ENCODE results near the gene CERCAM. TPM values are rescaled to one million over a fixed set of nuclear protein-coding genes. Genes with fewer than 3 reads are reported as not detected.

CERCAM gene
- total RNA-seq, 1 experiment from 2014 or later = 19.1 TPM

- Histone ChIP-seq H3K36me3 (ENCODE audit: low read depth, low read length) (no peaks in the 10 kb centered on the region), H3K27ac (ENCODE audit: low read length) (no peak overlapping the region), H2AFZ (ENCODE audit: low read length) (no peak overlapping the region), H3K4me3 (ENCODE audit: low read length) (no peak overlapping the region), H3K9ac (ENCODE audit: low read length) (no peak overlapping the region), H3K4me2 (ENCODE audit: low read length) (no peak overlapping the region), H4K20me1 (ENCODE audit: low read length) (no peaks in the 10 kb centered on the region), H3K9me3 (ENCODE audit: low read length) (no peaks in the 10 kb centered on the region), H3K9me2 (replicated peaks; ENCODE audit: low read length) (no peaks in the 10 kb centered on the region), H3K27me3 (ENCODE audit: low read length) (no peaks in the 10 kb centered on the region), H3F3A (ENCODE audit: low read length, unreplicated experiment) (no peaks in the 10 kb centered on the region), H3K79me2 (ENCODE audit: low read length) (no peaks in the 10 kb centered on the region), H3K4me1 (ENCODE audit: insufficient read depth, low read length) (peaks cover 8% of the 10 kb centered on the region)
- ChIA-PET CTCF (no interaction called here), POLR2A (ENCODE audit: unreplicated experiment) (no interaction called here)
- TF ChIP-seq EZH2phosphoT487 (IDR thresholded peaks at IDR 0.05; ENCODE audit: borderline replicate concordance, low read length) = no peak
- no peak for TF ChIP-seq EZH2 (IDR thresholded peaks at IDR 0.05; ENCODE audit: low read length, unreplicated experiment)
- no peak for TF ChIP-seq CTCF (conservative IDR thresholded peaks at IDR 0.05; ENCODE audit: low read depth, low read length)
- intact Hi-C loops (cut with micrococcal nuclease) = no loop called here
- ATAC-seq = no peak
- no TSS peak for BruUV-seq (replicated peaks)
- no peak for DNase-seq
Observed at GRCh38 chr9:128408963-128409431, 11.7 kb upstream of the CERCAM start.

- Histone ChIP-seq H3K27me3 (ENCODE audit: low read length) (no peaks in the 10 kb centered on the region), H3K36me3 (ENCODE audit: low read depth, low read length) (no peaks in the 10 kb centered on the region), H3K27ac (ENCODE audit: low read length) (no peak overlapping the region), H3K9me3 (ENCODE audit: low read length) (no peaks in the 10 kb centered on the region), H3K9me2 (replicated peaks; ENCODE audit: low read length) (no peaks in the 10 kb centered on the region), H3F3A (ENCODE audit: low read length, unreplicated experiment) (no peaks in the 10 kb centered on the region), H3K4me2 (ENCODE audit: low read length) (no peak overlapping the region), H3K79me2 (ENCODE audit: low read length) (no peaks in the 10 kb centered on the region), H4K20me1 (ENCODE audit: low read length) (no peaks in the 10 kb centered on the region), H2AFZ (ENCODE audit: low read length) (no peak overlapping the region), H3K4me3 (ENCODE audit: low read length) (no peak overlapping the region), H3K4me1 (ENCODE audit: insufficient read depth, low read length) (peaks cover 8% of the 10 kb centered on the region), H3K9ac (ENCODE audit: low read length) (no peak overlapping the region)
- no TSS peak for BruUV-seq (replicated peaks)
- intact Hi-C loops (cut with micrococcal nuclease) = no loop called here
- TF ChIP-seq EZH2 (IDR thresholded peaks at IDR 0.05; ENCODE audit: low read length, unreplicated experiment) = no peak
- no peak for TF ChIP-seq EZH2phosphoT487 (IDR thresholded peaks at IDR 0.05; ENCODE audit: borderline replicate concordance, low read length)
- TF ChIP-seq CTCF (conservative IDR thresholded peaks at IDR 0.05; ENCODE audit: low read depth, low read length) = no peak
- ATAC-seq (no peak), DNase-seq (no peak)
- ChIA-PET CTCF (interaction anchor here (0.5 kb wide), 1 partner anchor 12 kb away, joined by 6 read pairs; the partner anchor contains the start of gene CERCAM), POLR2A (ENCODE audit: unreplicated experiment) (interaction anchor here (0.6 kb wide), 1 partner anchor 70 kb away, joined by 3 read pairs; no protein-coding TSS in a partner anchor)
Observed at GRCh38 chr9:128409450-128409849, 11.2 kb upstream of the CERCAM start.

GRCh38 chr9:128409978-128410377 is 10.7 kb upstream of the CERCAM start:
- Histone ChIP-seq H3K4me2 (ENCODE audit: low read length) (no peak overlapping the region), H3K27ac (ENCODE audit: low read length) (no peak overlapping the region), H2AFZ (ENCODE audit: low read length) (no peak overlapping the region), H3K4me3 (ENCODE audit: low read length) (no peak overlapping the region), H4K20me1 (ENCODE audit: low read length) (no peaks in the 10 kb centered on the region), H3K27me3 (ENCODE audit: low read length) (no peaks in the 10 kb centered on the region), H3K9me2 (replicated peaks; ENCODE audit: low read length) (no peaks in the 10 kb centered on the region), H3K9ac (ENCODE audit: low read length) (no peak overlapping the region), H3K9me3 (ENCODE audit: low read length) (no peaks in the 10 kb centered on the region), H3F3A (ENCODE audit: low read length, unreplicated experiment) (no peaks in the 10 kb centered on the region), H3K79me2 (ENCODE audit: low read length) (no peaks in the 10 kb centered on the region), H3K4me1 (ENCODE audit: insufficient read depth, low read length) (peaks cover 8% of the 10 kb centered on the region), H3K36me3 (ENCODE audit: low read depth, low read length) (no peaks in the 10 kb centered on the region)
- intact Hi-C loops (cut with micrococcal nuclease) = loop anchor here (5.0 kb wide), 1 partner anchor 48 kb away; no protein-coding TSS in a partner anchor
- DNase-seq = peak; percentile 43
- TF ChIP-seq CTCF (conservative IDR thresholded peaks at IDR 0.05; ENCODE audit: low read depth, low read length) = peak; percentile 42
- no peak for TF ChIP-seq EZH2phosphoT487 (IDR thresholded peaks at IDR 0.05; ENCODE audit: borderline replicate concordance, low read length)
- no peak for TF ChIP-seq EZH2 (IDR thresholded peaks at IDR 0.05; ENCODE audit: low read length, unreplicated experiment)
- peak; percentile 67 for ATAC-seq
- BruUV-seq (replicated peaks) = no TSS peak
- POLR2A ChIA-PET (ENCODE audit: unreplicated experiment) = interaction anchor here (0.6 kb wide), 1 partner anchor 70 kb away, joined by 3 read pairs; no protein-coding TSS in a partner anchor
- CTCF ChIA-PET = interaction anchor here (0.5 to 0.6 kb wide), 2 partner anchors 11 to 86 kb away, joined by 3 to 6 read pairs; partner anchors contain the start of gene CERCAM

Measured in PC-3 (cell line).